AG04450 (cell line): ENCODE measurements around the gene INSC. TPM values are rescaled to one million over a fixed set of nuclear protein-coding genes. Genes with fewer than 3 reads are reported as not detected.

Source experiments
- CTCF ChIA-PET: fragments of 300-600, 350-600 bp; formaldehyde crosslinking; extraction: SDS; loops from one replicate; lab custom pipeline; 2022; ENCODE audit warnings: antibody characterized with exemption, inconsistent platforms; lab: Charles Lee
- POLR2A ChIA-PET: fragments of 350-600 bp; formaldehyde crosslinking; extraction: SDS; loops from one replicate; lab custom pipeline; 2021; ENCODE audit warnings: antibody characterized with exemption, inconsistent platforms; lab: Yijun Ruan, JAX
- DNase-seq: peaks from one replicate; pipeline ENCODE4 v3.0.0-alpha.2; 2011; ENCODE audit warnings: low read depth, low spot score
- H3K27ac ChIP-seq: one replicate; pipeline ENCODE4 v1.5.1; 2012; ENCODE audit warnings: low read depth, low read length, control low read depth
- H3K27me3 ChIP-seq: one replicate; pipeline ENCODE4 v1.6.0; 2012; ENCODE audit warnings: low read length; ENCODE audit not compliant: control insufficient read depth, insufficient read depth
- H3K4me3 ChIP-seq: 2 replicates; pipeline ENCODE4 v1.5.1; 2011; ENCODE audit warnings: mild to moderate bottlenecking, low read depth, low read length, control low read depth
- H3K9me3 ChIP-seq: 2 replicates; pipeline ENCODE4 v1.5.1; 2012; ENCODE audit warnings: low read length; ENCODE audit not compliant: control insufficient read depth, insufficient read depth
- CTCF ChIP-seq: IDR thresholded peaks from 2 replicates; pipeline ENCODE4 v1.5.1; 2011; ENCODE audit warnings: low read depth, low read length, control low read depth, inconsistent platforms
- polyA plus RNA-seq: library from polyadenylated mRNA; depleted of rRNA; stranded (reverse); fragments of >200 nt; gene quantifications from 2 replicates; pipeline ENCODE4 v1.2.3, GENCODE V29; 2011

The INSC gene
- polyA plus RNA-seq, 1 experiment: 0.53 TPM

- DNase-seq: no peak
- no peak for TF ChIP-seq CTCF
- Histone ChIP-seq H3K9me3 (no peaks in the 10 kb centered on the region; the same call in 1 of the 2 replicates), H3K27ac (no peak overlapping the region), H3K27me3 (peaks cover 3% of the 10 kb centered on the region), H3K4me3 (no peak overlapping the region)
- POLR2A ChIA-PET: no interaction called here
- CTCF ChIA-PET: no interaction called here
These were observed 963 bp downstream of the INSC start for GRCh38 chr11:15115686-15116085.

- Histone ChIP-seq H3K9me3 (no peaks in the 10 kb centered on the region; the same call in 1 of the 2 replicates), H3K27ac (no peak overlapping the region), H3K4me3 (no peak overlapping the region), H3K27me3 (peaks cover 3% of the 10 kb centered on the region)
- no peak for TF ChIP-seq CTCF
- no peak for DNase-seq
- ChIA-PET CTCF (interaction anchor here (0.7 to 3.0 kb wide), 2 partner anchors 16 to 18 kb away, joined by 3 to 14 read pairs; no protein-coding TSS in a partner anchor), POLR2A (no interaction called here)
These were observed 3.0 kb downstream of the INSC start for GRCh38 chr11:15117751-15118150.

- Histone ChIP-seq H3K4me3 (no peak overlapping the region), H3K9me3 (no peaks in the 10 kb centered on the region; the same call in 1 of the 2 replicates), H3K27me3 (peaks cover 3% of the 10 kb centered on the region), H3K27ac (no peak overlapping the region)
- no peak for DNase-seq
- ChIA-PET CTCF (interaction anchor here (1.1 to 3.0 kb wide), 2 partner anchors 17 to 99 kb away, joined by 3 to 14 read pairs; no protein-coding TSS in a partner anchor), POLR2A (no interaction called here)
- TF ChIP-seq CTCF: no peak
These were observed 3.7 kb downstream of the INSC start for GRCh38 chr11:15118431-15118830.

- CTCF ChIA-PET: interaction anchor here (1.1 kb wide), 1 partner anchor 98 kb away, joined by 3 read pairs; no protein-coding TSS in a partner anchor
- H3K27ac ChIP-seq: no peak overlapping the region
- H3K9me3 ChIP-seq: no peaks in the 10 kb centered on the region; the same call in 1 of the 2 replicates
- no peak for DNase-seq
- TF ChIP-seq CTCF: no peak
- H3K27me3 ChIP-seq: peaks cover 3% of the 10 kb centered on the region
- H3K4me3 ChIP-seq: no peak overlapping the region
- POLR2A ChIA-PET: no interaction called here
These were observed 4.6 kb downstream of the INSC start for GRCh38 chr11:15119352-15119751.

GRCh38 chr11:15119826-15120225 is 5.1 kb downstream of the INSC start:
- H3K27ac ChIP-seq: no peak overlapping the region
- no peak for DNase-seq
- CTCF ChIA-PET: no interaction called here

More at GRCh38 chr11:15119826-15120225, 5.1 kb downstream of the INSC start:
- Histone ChIP-seq H3K27me3 (peaks cover 3% of the 10 kb centered on the region), H3K4me3 (no peak overlapping the region), H3K9me3 (no peaks in the 10 kb centered on the region)
- TF ChIP-seq CTCF: no peak
- POLR2A ChIA-PET: no interaction called here
